GM21737 (cell line): Measurements from ENCODE around the gene IGF2R.
"Not testable (repeated sequence)": the region's sequence is repeated elsewhere in the genome, so short reads cannot be mapped to it uniquely, and the experiment has no call there.

Experiments used
- ATAC-seq: cut with Tn5 transposase; IDR thresholded peaks from one replicate; pipeline ENCODE4 v1.9.1; 2021; ENCODE audit warnings: mild to moderate bottlenecking, moderate library complexity; ENCODE audit not compliant: unreplicated experiment

IGF2R gene

GRCh38 chr6:160116411-160116810, 147.5 kb downstream of the IGF2R start:
- ATAC-seq: no peak

- ATAC-seq: no peak
Observed at GRCh38 chr6:160117137-160117536, 148.3 kb downstream of the IGF2R start.

- no peak for ATAC-seq
Observed at GRCh38 chr6:160118620-160119229, 149.8 kb downstream of the IGF2R start.

- no peak for ATAC-seq
Observed at GRCh38 chr6:160120087-160120486, 151.2 kb downstream of the IGF2R start.

GRCh38 chr6:160121558-160121957, 152.7 kb downstream of the IGF2R start, which contains the start of gene SLC22A1:
TSS of gene SLC22A1 (plus strand) at chr6:160121815. CDS start at chr6:160121936, 121 bp downstream.
- no peak for ATAC-seq

GRCh38 chr6:160121981-160122380, 153.1 kb downstream of the IGF2R start:
- no peak for ATAC-seq

GRCh38 chr6:160122744-160123143, 153.9 kb downstream of the IGF2R start:
- no peak for ATAC-seq

GRCh38 chr6:160124007-160124406, 155.1 kb downstream of the IGF2R start:
- ATAC-seq: no peak

- ATAC-seq: no peak
Observed at GRCh38 chr6:160124605-160125004, 155.7 kb downstream of the IGF2R start.

GRCh38 chr6:160125105-160125504, 156.2 kb downstream of the IGF2R start:
- not testable (repeated sequence) for ATAC-seq

- ATAC-seq: no peak
Observed at GRCh38 chr6:160127270-160128124, 158.6 kb downstream of the IGF2R start.

- ATAC-seq: no peak
Observed at GRCh38 chr6:160128125-160128683, 159.3 kb downstream of the IGF2R start.

- ATAC-seq: no peak
Observed at GRCh38 chr6:160128879-160129516, 160.1 kb downstream of the IGF2R start.

GRCh38 chr6:160129881-160130615, 161.2 kb downstream of the IGF2R start:
- no peak for ATAC-seq

GRCh38 chr6:160130729-160131484, 162.0 kb downstream of the IGF2R start:
- no peak for ATAC-seq

GRCh38 chr6:160131636-160132296, 162.9 kb downstream of the IGF2R start:
- ATAC-seq: no peak

- ATAC-seq: no peak
Observed at GRCh38 chr6:160132297-160132637, 163.4 kb downstream of the IGF2R start.

GRCh38 chr6:160132776-160133338, 164.0 kb downstream of the IGF2R start:
- no peak for ATAC-seq
